ENCODE measurements around the gene PRKAG2.

DNA sequence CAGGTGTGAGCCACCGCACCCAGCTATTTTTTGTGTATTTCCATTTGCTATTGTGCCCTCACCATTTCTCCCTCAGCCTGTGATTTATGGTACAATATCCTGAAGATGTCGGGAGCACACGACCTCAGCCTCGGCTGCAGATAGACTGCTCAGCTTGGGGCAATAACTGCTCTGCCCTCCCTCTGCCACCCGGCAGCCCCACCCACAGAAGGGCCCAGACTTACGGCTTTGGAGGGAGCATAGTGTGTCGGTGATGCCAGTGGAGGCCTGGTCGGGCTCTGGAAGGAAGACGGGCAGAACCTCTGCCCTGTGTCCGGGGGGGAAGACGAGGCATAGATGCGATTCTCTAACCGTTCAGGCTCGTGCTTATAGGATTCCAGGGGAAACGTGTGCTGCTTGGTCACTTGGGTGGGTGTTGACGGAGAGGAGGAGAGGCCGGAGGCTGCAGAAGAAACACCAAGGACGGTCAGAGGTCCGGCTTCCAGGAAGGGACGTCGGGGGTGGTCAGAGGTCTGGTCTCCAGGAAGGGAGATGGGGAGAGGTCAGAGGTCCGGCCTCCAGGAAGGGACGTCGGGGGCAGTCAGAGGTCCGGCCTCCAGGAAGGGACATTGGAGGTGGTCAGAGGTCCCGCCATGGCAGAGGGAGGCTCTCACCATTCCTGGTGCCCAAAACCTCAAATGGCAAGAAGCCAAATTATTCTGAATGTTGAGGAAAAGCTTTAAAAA is 201.6 kb downstream of the PRKAG2 start:
- no peak for TF ChIP-seq CTCF (conservative IDR thresholded peaks at IDR 0.05; ENCODE audit: low read depth, low read length)
- no peak for TF ChIP-seq EZH2phosphoT487 (IDR thresholded peaks at IDR 0.05; ENCODE audit: borderline replicate concordance, low read length)

All from PC-3 (cell line).